GM23338 (cell line): ENCODE data around the gene MED16. TPM values are rescaled to one million over a fixed set of nuclear protein-coding genes. Genes with fewer than 3 reads are reported as not detected.

Experiments
- ATAC-seq: fragments of 200-7000 bp; cut with Tn5 transposase; 3 replicates; pipeline ENCODE4 v1.9.1; 2020
- DNase-seq: peaks from one replicate; pipeline ENCODE4 v3.0.0-alpha.2; 2015; ENCODE audit warnings: low spot score
- H2AFZ ChIP-seq: fragments of 200-600 bp; sonication (generic); 2 replicates; pipeline ENCODE4 v1.8.0; 2016; ENCODE audit warnings: antibody characterized with exemption, mild to moderate bottlenecking, moderate library complexity
- H3F3A ChIP-seq: fragments of 200-600 bp; sonication (generic); replicated peaks from 2 replicates; pipeline ENCODE4 v1.8.0; 2017; ENCODE audit warnings: antibody characterized with exemption, mixed run types, low read depth
- H3K27ac ChIP-seq: fragments of 200-600 bp; sonication (generic); 2 replicates; pipeline ENCODE4 v1.6.1; 2016; ENCODE audit warnings: low read depth
- H3K27me3 ChIP-seq: fragments of 200-600 bp; sonication (generic); 2 replicates; pipeline ENCODE4 v1.8.0; 2016; ENCODE audit warnings: mild to moderate bottlenecking, mixed run types, moderate library complexity; ENCODE audit not compliant: insufficient read depth
- H3K36me3 ChIP-seq: fragments of 200-600 bp; sonication (generic); 2 replicates; pipeline ENCODE4 v1.8.0; 2016; ENCODE audit warnings: mild to moderate bottlenecking; ENCODE audit not compliant: insufficient read depth
- H3K4me1 ChIP-seq: fragments of 200-600 bp; sonication (generic); 2 replicates; pipeline ENCODE4 v1.8.0; 2016; ENCODE audit warnings: mild to moderate bottlenecking, moderate library complexity; ENCODE audit not compliant: insufficient read depth
- H3K4me2 ChIP-seq: fragments of 200-600 bp; sonication (generic); 2 replicates; pipeline ENCODE4 v1.7.1; 2017; ENCODE audit warnings: mixed run types
- H3K4me3 ChIP-seq: fragments of 200-600 bp; sonication (generic); 2 replicates; pipeline ENCODE4 v1.6.1; 2016; ENCODE audit warnings: mixed run types
- H3K79me2 ChIP-seq: fragments of 200-600 bp; sonication (generic); replicated peaks from 2 replicates; pipeline ENCODE4 v1.8.0; 2017; ENCODE audit warnings: mild to moderate bottlenecking; ENCODE audit not compliant: insufficient read depth
- H3K9me2 ChIP-seq: fragments of 200-600 bp; sonication (generic); 2 replicates; pipeline ENCODE4 v1.8.0; 2017; ENCODE audit not compliant: insufficient read depth
- H4K20me1 ChIP-seq: fragments of 200-600 bp; sonication (generic); replicated peaks from 2 replicates; pipeline ENCODE4 v1.8.0; 2017; ENCODE audit warnings: mild to moderate bottlenecking; ENCODE audit not compliant: insufficient read depth
- H3K27ac Mint-ChIP-seq: 2 replicates; pipeline ENCODE4 v1.8.0; 2020; ENCODE audit warnings: inconsistent platforms, mild to moderate bottlenecking, moderate library complexity, mixed read lengths
- H3K27me3 Mint-ChIP-seq: 3 replicates; pipeline ENCODE4 v1.8.0; 2022; ENCODE audit warnings: low read depth, mild to moderate bottlenecking, moderate library complexity, mixed read lengths, inconsistent platforms; ENCODE audit not compliant: insufficient read depth, poor library complexity
- H3K36me3 Mint-ChIP-seq: 3 replicates; pipeline ENCODE4 v1.8.0; 2021; ENCODE audit warnings: low read depth, mild to moderate bottlenecking, inconsistent platforms, moderate library complexity, mixed read lengths
- H3K4me1 Mint-ChIP-seq: 3 replicates; pipeline ENCODE4 v1.8.0; 2020; ENCODE audit warnings: mild to moderate bottlenecking, inconsistent platforms, mixed read lengths
- H3K4me3 Mint-ChIP-seq: 3 replicates; pipeline ENCODE4 v1.8.0; 2021; ENCODE audit warnings: moderate library complexity, mild to moderate bottlenecking, inconsistent platforms, mixed read lengths
- H3K9me3 Mint-ChIP-seq: 3 replicates; pipeline ENCODE4 v1.8.0; 2020; ENCODE audit warnings: moderate library complexity, mild to moderate bottlenecking, inconsistent platforms, mixed read lengths
- CREB1 ChIP-seq: fragments of 250-450 bp; sonication (Bioruptor Pico); IDR thresholded peaks from 2 replicates; pipeline ENCODE4 v1.5.0; 2020; ENCODE audit warnings: low read depth, mild to moderate bottlenecking, moderate library complexity
- CTCF ChIP-seq, 2 experiments: fragments of 200-600 bp in 1 of 2; sonication (generic) in 1 of 2; conservative IDR thresholded peaks; 2 replicates each; pipeline versions ENCODE4 v1.5.1 to v1.6.1; 2016 to 2017; ENCODE audit warnings: antibody characterized with exemption in 2 of 2, low read depth in 2 of 2, mild to moderate bottlenecking in 2 of 2, moderate library complexity in 1 of 2
- EZH2 ChIP-seq: fragments of 200-600 bp; sonication (generic); IDR thresholded peaks from one replicate; pipeline ENCODE4 v1.8.0; 2017; ENCODE audit warnings: antibody characterized with exemption, mild to moderate bottlenecking, low read depth; ENCODE audit not compliant: unreplicated experiment
- JUNB ChIP-seq: IDR thresholded peaks from one replicate; pipeline ENCODE4 v1.6.1; 2016; ENCODE audit warnings: antibody characterized with exemption; ENCODE audit not compliant: unreplicated experiment
- ZNF331 ChIP-seq: fragments of 250-450 bp; sonication (Bioruptor Pico); IDR thresholded peaks from 2 replicates; pipeline ENCODE4 v1.5.0; 2020; ENCODE audit warnings: low read depth, mild to moderate bottlenecking, moderate library complexity
- ZNF462 ChIP-seq: fragments of 250-450 bp; sonication (Bioruptor Pico); IDR thresholded peaks from 2 replicates; pipeline ENCODE4 v1.5.0; 2020; ENCODE audit warnings: mild to moderate bottlenecking, moderate library complexity
- polyA plus RNA-seq: library from polyadenylated mRNA; unstranded; fragments of >200 nt; fragmentation: Nextera tagmentation; extraction: Ambion mirVana; gene quantifications from 2 replicates; pipeline ENCODE4 v1.2.1, GENCODE V29; 2016
- total RNA-seq: library from RNA; depleted of rRNA; stranded (reverse); fragments of >200 nt; shearing (Covaris generic); gene quantifications from 2 replicates; pipeline ENCODE4 v1.2.3, GENCODE V29; 2014

MED16 gene
- total and polyA plus RNA-seq, 2 experiments from 2014 or later, result 52.7 to 73.6 TPM

- Histone ChIP-seq H3K4me3 (peak overlapping the region; percentile 56; the same call in 1 of the 2 replicates), H2AFZ (no peak overlapping the region; the same call in 1 of the 2 replicates), H3K4me1 (no peaks in the 10 kb centered on the region), H3K27me3 (peaks cover 28% of the 10 kb centered on the region), H3K79me2 (no peaks in the 10 kb centered on the region), H3K9me2 (no peaks in the 10 kb centered on the region), H3K36me3 (no peaks in the 10 kb centered on the region), H4K20me1 (peaks cover 9% of the 10 kb centered on the region; the same call in 1 of the 2 replicates), H3F3A (peaks cover 20% of the 10 kb centered on the region), H3K27ac (no peak overlapping the region), H3K4me2 (peak overlapping the region; percentile 79; the same call in 1 of the 2 replicates)
- Mint-ChIP-seq H3K4me3 (no peak overlapping the region; the same call in 2 of the 3 replicates), H3K27me3 (peaks cover 27% of the 10 kb centered on the region), H3K9me3 (no peaks in the 10 kb centered on the region; the same call in 2 of the 3 replicates), H3K4me1 (no peaks in the 10 kb centered on the region), H3K27ac (no peak overlapping the region), H3K36me3 (0 out of 3 replicates have a peak, but pooled peaks cover 3% of the 10 kb centered on the region)
- peak; percentile 64 for ATAC-seq
- peak; percentile 94 for DNase-seq
- TF ChIP-seq ZNF462 (CRISPR knock-in tag) (no peak), JUNB (no peak), CREB1 (peak; percentile 54; the same call in 1 of the 2 replicates), EZH2 (no peak), CTCF (conservative IDR thresholded peaks at IDR 0.05; ENCODE audit: low read depth in 2 of 2) (peak; percentile 53 to 71), ZNF331 (CRISPR knock-in tag) (no peak)
Observed at GRCh38 chr19:861756-862580, 31.0 kb downstream of the MED16 start.
